Measurements from ENCODE around the gene ZBED2.
"Not testable (repeated sequence)": the region's sequence is repeated elsewhere in the genome, so short reads cannot be mapped to it uniquely, and the experiment has no call there.

ZBED2 gene

GRCh38 chr3:111577113-111577512 lies 18.0 kb downstream of the ZBED2 start:
- no peaks in the 10 kb centered on the region for H3K27me3 Mint-ChIP-seq
- H3K9me3 Mint-ChIP-seq, result no peaks in the 10 kb centered on the region
- peaks cover 56% of the 10 kb centered on the region for H3K36me3 Mint-ChIP-seq (ENCODE audit: low read depth)
- no peak overlapping the region for H3K27ac Mint-ChIP-seq
- peaks cover 69% of the 10 kb centered on the region for H3K4me1 Mint-ChIP-seq
- no peak overlapping the region for H3K4me3 Mint-ChIP-seq
- ATAC-seq (no peak), DNase-seq (no peak)

- H3K27me3 Mint-ChIP-seq, result no peaks in the 10 kb centered on the region
- H3K4me1 Mint-ChIP-seq, result peaks cover 64% of the 10 kb centered on the region
- H3K9me3 Mint-ChIP-seq, result no peaks in the 10 kb centered on the region
- H3K36me3 Mint-ChIP-seq (ENCODE audit: low read depth), result peaks cover 41% of the 10 kb centered on the region
- peak overlapping the region; percentile 80 for H3K27ac Mint-ChIP-seq
- H3K4me3 Mint-ChIP-seq, result peak overlapping the region; percentile 64
- ATAC-seq (peak; percentile 96), DNase-seq (peak; percentile 31)
Observed at GRCh38 chr3:111571907-111572460, 23.2 kb downstream of the ZBED2 start.

GRCh38 chr3:111571282-111571681 lies 23.9 kb downstream of the ZBED2 start:
- Mint-ChIP-seq H3K36me3 (ENCODE audit: low read depth) (peaks cover 37% of the 10 kb centered on the region), H3K4me3 (no peak overlapping the region), H3K27ac (peak overlapping the region; percentile 80), H3K4me1 (peaks cover 67% of the 10 kb centered on the region), H3K27me3 (no peaks in the 10 kb centered on the region), H3K9me3 (no peaks in the 10 kb centered on the region)
- ATAC-seq (no peak), DNase-seq (no peak)

GRCh38 chr3:111570404-111571030 lies 24.6 kb downstream of the ZBED2 start:
- Mint-ChIP-seq H3K4me3 (no peak overlapping the region), H3K36me3 (ENCODE audit: low read depth) (peaks cover 33% of the 10 kb centered on the region)

GRCh38 chr3:111568911-111569310 lies 26.2 kb downstream of the ZBED2 start:
- ATAC-seq, result no peak
- H3K4me3 Mint-ChIP-seq, result no peak overlapping the region
- peaks cover 80% of the 10 kb centered on the region for H3K4me1 Mint-ChIP-seq
- H3K27ac Mint-ChIP-seq, result no peak overlapping the region
- DNase-seq, result no peak
- no peaks in the 10 kb centered on the region for H3K9me3 Mint-ChIP-seq
- peaks cover 28% of the 10 kb centered on the region for H3K36me3 Mint-ChIP-seq (ENCODE audit: low read depth)
- H3K27me3 Mint-ChIP-seq, result no peaks in the 10 kb centered on the region

More at GRCh38 chr3:111570404-111571030, 24.6 kb downstream of the ZBED2 start:
- ATAC-seq (peak; percentile 21), DNase-seq (no peak)
- H3K27ac Mint-ChIP-seq, result no peak overlapping the region
- peaks cover 71% of the 10 kb centered on the region for H3K4me1 Mint-ChIP-seq
- H3K27me3 Mint-ChIP-seq, result no peaks in the 10 kb centered on the region
- no peaks in the 10 kb centered on the region for H3K9me3 Mint-ChIP-seq

- H3K4me3 Mint-ChIP-seq, result no peak overlapping the region
- ATAC-seq, result no peak
- H3K4me1 Mint-ChIP-seq, result peaks cover 81% of the 10 kb centered on the region
- no peaks in the 10 kb centered on the region for H3K9me3 Mint-ChIP-seq
- H3K27ac Mint-ChIP-seq, result no peak overlapping the region
- H3K27me3 Mint-ChIP-seq, result no peaks in the 10 kb centered on the region
- DNase-seq, result no peak
- H3K36me3 Mint-ChIP-seq (ENCODE audit: low read depth), result peaks cover 28% of the 10 kb centered on the region
Observed at GRCh38 chr3:111568355-111568754, 26.8 kb downstream of the ZBED2 start.

GRCh38 chr3:111566844-111567243 lies 28.3 kb downstream of the ZBED2 start:
- no peak for ATAC-seq
- peaks cover 83% of the 10 kb centered on the region for H3K4me1 Mint-ChIP-seq
- H3K36me3 Mint-ChIP-seq (ENCODE audit: low read depth), result peaks cover 34% of the 10 kb centered on the region
- H3K4me3 Mint-ChIP-seq, result peak overlapping the region; percentile 15
- no peaks in the 10 kb centered on the region for H3K27me3 Mint-ChIP-seq
- peak overlapping the region; percentile 69 for H3K27ac Mint-ChIP-seq
- H3K9me3 Mint-ChIP-seq, result no peaks in the 10 kb centered on the region
- DNase-seq, result no peak

GRCh38 chr3:111561902-111562301 lies 33.2 kb downstream of the ZBED2 start:
- not testable (repeated sequence) for H3K27ac Mint-ChIP-seq, ATAC-seq

GRCh38 chr3:111548756-111549155 lies 46.4 kb downstream of the ZBED2 start:
- DNase-seq (no peak), ATAC-seq (peak; percentile 17)
- peaks cover 38% of the 10 kb centered on the region for H3K4me1 Mint-ChIP-seq
- no peak overlapping the region for H3K27ac Mint-ChIP-seq
- no peaks in the 10 kb centered on the region for H3K9me3 Mint-ChIP-seq
- H3K4me3 Mint-ChIP-seq, result no peak overlapping the region
- peaks cover 10% of the 10 kb centered on the region for H3K36me3 Mint-ChIP-seq (ENCODE audit: low read depth)
- H3K27me3 Mint-ChIP-seq, result no peaks in the 10 kb centered on the region

More at GRCh38 chr3:111561902-111562301, 33.2 kb downstream of the ZBED2 start:
- H3K4me3 Mint-ChIP-seq, H3K27me3 Mint-ChIP-seq, H3K9me3 Mint-ChIP-seq, DNase-seq: not testable (repeated sequence)
- Mint-ChIP-seq H3K4me1 (peaks cover 42% of the 10 kb centered on the region), H3K36me3 (ENCODE audit: low read depth) (peaks cover 14% of the 10 kb centered on the region)

- peaks cover 12% of the 10 kb centered on the region for H3K36me3 Mint-ChIP-seq (ENCODE audit: low read depth)
- ATAC-seq (peak; percentile 52), DNase-seq (no peak)
- no peak overlapping the region for H3K27ac Mint-ChIP-seq
- H3K4me1 Mint-ChIP-seq, result peaks cover 37% of the 10 kb centered on the region
- no peak overlapping the region for H3K4me3 Mint-ChIP-seq
- H3K9me3 Mint-ChIP-seq, result no peaks in the 10 kb centered on the region
- no peaks in the 10 kb centered on the region for H3K27me3 Mint-ChIP-seq
Observed at GRCh38 chr3:111548092-111548491, 47.1 kb downstream of the ZBED2 start.

GRCh38 chr3:111547631-111548030 lies 47.5 kb downstream of the ZBED2 start:
- no peaks in the 10 kb centered on the region for H3K9me3 Mint-ChIP-seq
- no peaks in the 10 kb centered on the region for H3K27me3 Mint-ChIP-seq
- H3K4me3 Mint-ChIP-seq, result no peak overlapping the region
- peaks cover 12% of the 10 kb centered on the region for H3K36me3 Mint-ChIP-seq (ENCODE audit: low read depth)
- peak; percentile 81 for ATAC-seq
- no peak overlapping the region for H3K27ac Mint-ChIP-seq
- peaks cover 39% of the 10 kb centered on the region for H3K4me1 Mint-ChIP-seq
- DNase-seq, result peak; percentile 43

GRCh38 chr3:111545349-111545748 lies 49.8 kb downstream of the ZBED2 start:
- peak overlapping the region; percentile 81 for H3K4me3 Mint-ChIP-seq
- no peak for DNase-seq
- H3K4me1 Mint-ChIP-seq, result peaks cover 62% of the 10 kb centered on the region
- no peaks in the 10 kb centered on the region for H3K9me3 Mint-ChIP-seq
- H3K27me3 Mint-ChIP-seq, result no peaks in the 10 kb centered on the region
- ATAC-seq, result no peak
- peak overlapping the region; percentile 98 for H3K27ac Mint-ChIP-seq
- H3K36me3 Mint-ChIP-seq (ENCODE audit: low read depth), result peaks cover 12% of the 10 kb centered on the region
